Inflammatory macrophage (primary cell): ENCODE measurements around the gene RAP1GAP2.
"Not testable (repeated sequence)": the region's sequence is repeated elsewhere in the genome, so short reads cannot be mapped to it uniquely, and the experiment has no call there.

Source experiments
- DNase-seq, 2 donors: peaks; one replicate each; pipeline ENCODE4 v3.0.0-alpha.2; 2020 to 2022
- total RNA-seq, 18 experiments: gene quantifications; one replicate each; lab custom pipeline; 2026; ENCODE audit warnings: mixed read lengths in 6 of 18, inconsistent platforms in 2 of 18; lab: John Stamatoyannopoulos, UW

Gene RAP1GAP2
- 5.0 to 30.8 (median 20.1) reads per million in 18 experiments for total RNA-seq

DNA sequence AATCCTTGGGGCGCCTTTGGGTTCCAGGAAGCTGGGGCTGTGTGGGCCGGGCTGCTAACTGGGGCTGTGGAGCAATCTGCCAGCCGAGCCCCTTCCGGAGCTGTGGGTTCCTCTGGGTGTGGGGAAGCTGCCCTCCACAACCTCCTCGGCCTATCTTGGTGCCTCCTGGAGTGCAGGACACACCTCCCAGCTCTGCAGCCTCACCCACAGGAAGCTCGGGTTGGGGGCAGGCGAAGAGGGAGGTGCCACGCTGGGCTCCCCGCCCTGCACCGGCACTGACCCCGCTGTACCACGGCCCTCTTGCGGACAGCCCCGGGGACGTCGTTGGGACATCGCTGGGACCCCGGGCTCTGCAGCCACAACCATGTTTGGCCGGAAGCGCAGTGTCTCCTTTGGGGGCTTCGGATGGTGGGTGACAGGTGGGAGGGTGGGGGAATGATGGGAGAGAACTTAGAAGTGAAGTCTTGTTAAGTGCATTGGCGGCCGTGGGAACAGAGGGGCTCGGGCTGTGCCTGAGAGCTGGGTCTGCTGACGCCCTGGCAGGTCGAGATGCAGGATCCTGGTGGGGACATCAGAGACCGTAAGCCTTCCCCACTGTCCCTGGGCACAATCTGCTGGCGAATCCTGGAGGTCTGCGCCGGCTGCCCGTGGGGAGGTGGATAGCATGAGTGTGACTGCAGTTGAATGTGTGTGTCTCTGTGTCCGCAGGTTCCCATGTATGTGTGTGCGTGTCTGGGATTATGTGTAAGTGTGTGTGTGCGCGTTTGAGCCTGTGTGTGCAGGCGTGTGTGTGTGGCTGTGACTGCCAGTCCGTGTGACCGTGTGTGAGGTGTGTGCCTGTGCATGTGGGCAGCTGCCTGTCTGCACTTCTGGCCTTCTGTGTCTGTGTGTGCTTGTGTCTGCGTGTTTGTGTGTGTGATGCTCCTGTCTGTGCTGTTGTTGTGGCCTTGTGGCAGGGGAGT is at the start of gene RAP1GAP2:
RAP1GAP2 (plus strand) TSS at position 275 of the 962 bp plus-strand sequence; CDS start at position 365, 90 bp downstream.
- peak; percentile 97 to 98 for DNase-seq

DNA sequence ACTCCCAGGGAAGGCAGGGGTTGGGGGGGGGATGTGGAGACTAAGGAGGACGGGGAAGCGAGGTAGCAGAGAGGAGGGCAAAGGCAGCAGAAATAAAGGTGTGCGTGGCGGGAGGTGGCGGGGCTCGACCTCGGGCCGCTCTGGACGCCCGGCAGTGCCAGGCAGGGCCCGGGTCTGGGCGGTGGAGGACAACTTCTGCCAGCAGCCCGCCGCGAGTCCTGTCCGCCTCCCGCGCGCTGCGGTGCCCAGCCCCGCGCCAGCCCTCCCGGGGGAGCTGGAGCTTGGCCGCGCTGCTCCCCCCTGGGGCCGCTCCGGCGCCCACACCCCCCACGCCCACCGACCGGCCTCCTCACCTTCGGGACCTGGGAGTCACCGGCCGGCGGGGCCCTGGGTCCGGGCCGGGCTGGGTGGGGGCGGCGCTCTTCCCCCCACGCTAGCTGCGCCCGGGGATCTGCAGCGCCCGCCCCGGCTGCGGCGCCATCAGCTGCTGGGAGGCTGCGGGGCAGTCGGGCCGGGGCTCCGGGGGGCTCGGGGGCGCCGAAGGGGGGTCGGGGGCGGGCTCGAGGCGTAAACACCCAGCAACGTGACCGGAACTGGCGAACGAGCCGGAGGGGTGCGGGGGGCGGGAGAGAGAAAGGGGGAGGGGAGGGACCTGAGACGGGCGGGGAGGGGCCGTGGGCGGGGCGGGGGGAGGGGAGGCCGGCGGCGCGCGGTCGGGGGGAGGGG is 47.0 kb upstream of the RAP1GAP2 start, which contains the start of gene CCDC92B:
CCDC92B (minus strand) TSS at position 595 of the 726 bp plus-strand sequence. CDS start 14,507 bp downstream, outside the sequence.
- DNase-seq, result no peak

DNA sequence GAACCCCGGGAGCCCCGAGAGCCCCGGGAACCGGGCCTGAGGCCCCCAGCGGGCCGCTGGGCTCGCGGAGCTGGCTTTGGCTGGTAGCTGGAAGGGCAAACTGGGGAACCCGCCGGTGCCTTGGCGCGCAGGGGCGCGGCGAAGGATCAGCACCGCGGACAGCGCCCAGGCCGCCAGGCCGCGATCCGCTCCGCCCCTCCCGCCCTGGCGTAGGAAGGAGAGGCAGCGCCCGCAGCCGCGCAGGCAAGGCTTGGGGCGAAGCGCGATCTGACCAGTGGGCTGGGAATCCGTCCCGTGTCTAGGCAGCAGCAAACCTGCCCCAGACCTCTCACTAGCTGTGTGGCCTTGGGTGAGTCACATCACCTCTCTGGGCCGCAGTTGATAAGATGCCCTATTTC is 46.5 kb upstream of the RAP1GAP2 start:
- DNase-seq, result peak; percentile 77 to 84

DNA sequence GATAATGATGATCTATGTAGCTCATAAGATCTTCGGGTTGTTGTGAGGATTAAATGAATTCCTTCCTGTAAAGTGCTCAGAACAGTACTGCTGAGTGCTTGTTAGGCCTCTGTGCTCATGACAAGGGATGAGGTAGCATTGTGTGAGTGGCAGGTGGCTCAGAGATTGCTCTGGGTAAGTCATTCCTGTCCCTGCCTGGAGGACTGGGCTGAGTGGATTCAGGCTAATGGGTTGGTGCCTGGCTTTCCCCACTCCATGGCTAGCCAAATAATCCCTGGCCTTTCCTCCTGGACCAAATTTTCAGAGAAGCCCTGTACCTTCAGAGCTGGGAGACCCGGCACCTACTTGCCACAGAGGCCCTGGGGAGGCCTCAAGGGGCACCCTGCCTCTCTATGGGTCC is 45.5 kb upstream of the RAP1GAP2 start:
- no peak for DNase-seq

DNA sequence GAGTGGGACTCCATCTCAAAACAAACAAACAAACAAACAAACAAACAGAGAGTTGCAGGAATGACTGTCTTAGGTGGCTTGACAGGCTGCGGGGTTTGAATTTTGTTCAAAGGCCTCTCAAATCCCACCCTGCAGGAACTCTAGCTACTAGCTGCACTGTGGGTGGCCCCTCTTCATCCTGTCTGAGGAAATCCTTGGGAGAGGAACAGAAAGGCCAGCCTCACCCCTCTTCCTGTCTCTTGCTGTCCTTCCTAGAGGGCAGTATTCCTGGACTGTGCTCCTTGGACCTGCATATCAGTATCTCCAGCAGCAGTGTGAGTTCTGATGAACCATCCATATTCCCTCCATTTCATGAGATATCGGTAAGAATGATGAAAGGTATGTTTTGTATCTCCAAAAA is 44.7 kb upstream of the RAP1GAP2 start:
- DNase-seq, result no peak

DNA sequence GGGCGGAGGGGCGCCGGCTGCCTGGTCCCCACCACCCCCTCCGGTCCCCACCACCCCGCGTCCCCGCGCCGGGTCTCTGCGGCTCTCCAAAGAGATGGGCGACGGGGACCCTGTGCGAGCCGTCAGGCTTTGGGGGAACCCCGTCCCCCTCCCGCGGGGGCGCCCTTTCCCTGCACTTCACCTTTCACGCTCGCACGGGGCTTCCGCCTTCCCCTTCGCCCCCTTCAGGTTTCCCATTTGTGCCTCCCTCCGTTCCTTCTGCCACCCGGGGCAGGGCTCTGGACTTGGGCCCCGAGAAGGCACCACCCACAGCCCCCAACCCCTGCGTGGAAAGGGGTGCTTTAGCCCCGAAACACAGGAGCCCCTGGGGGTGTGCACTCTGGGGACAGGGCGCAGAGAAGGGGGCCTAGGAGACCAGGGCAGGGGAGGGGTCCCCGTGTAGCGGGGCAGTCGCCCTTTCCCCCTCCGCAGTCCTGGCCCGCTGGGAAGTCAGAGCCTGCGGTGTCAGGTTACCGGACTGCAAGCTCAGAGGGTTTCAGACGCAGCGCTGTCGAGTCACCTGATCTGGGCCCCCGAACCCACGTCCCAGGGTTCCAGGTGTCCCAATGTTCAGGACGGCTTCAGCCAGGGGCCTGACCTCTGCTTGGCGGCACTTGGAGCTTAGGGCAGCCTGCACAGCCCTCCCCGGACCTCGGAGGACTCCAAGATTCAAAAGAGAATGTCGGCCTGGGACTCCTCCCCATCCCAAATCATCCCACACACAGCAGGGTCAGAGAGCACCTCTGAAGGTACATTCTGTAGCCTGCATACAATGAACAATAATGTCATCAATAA is 40.1 kb upstream of the RAP1GAP2 start:
- DNase-seq, result no peak

DNA sequence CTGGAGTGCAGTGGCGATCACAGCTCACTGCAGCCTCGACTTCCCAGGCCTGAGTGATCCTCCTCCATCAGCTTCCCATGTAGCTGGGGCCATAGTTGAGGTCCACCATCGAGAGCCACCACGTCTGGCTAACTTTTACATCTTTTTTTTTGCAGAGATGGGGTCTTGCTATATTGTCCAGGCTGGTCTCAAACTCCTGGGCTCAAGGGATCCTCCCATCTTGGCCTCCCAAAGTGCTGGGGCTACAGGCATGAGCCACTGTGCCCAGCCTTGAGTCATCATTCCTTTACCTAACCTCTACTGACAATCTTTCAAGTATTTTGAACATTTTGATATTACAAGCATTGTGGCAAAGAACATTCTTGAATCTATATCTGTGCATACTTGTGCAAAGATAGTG is 37.4 kb upstream of the RAP1GAP2 start:
- no peak for DNase-seq

DNA sequence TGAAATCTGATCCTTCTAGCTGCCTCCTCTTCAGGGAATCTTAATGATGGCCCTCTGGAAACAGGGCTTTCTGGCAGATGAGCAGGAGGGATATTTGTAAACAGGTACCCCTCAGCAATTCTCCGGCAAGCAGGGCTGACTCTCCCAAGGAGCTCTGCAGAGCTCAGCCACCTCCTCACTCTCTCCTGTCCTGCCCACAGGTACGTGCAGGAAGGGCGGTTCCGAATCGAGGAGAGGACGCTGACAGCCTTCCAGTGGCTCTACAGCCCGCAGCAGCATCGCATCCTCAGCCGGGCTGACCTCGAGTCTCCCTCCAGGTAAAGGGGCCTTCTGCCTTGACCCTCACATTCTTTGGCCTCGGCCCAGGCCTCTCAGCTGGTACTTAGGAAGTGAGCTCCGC is 26.1 kb upstream of the RAP1GAP2 start:
- DNase-seq, result no peak

DNA sequence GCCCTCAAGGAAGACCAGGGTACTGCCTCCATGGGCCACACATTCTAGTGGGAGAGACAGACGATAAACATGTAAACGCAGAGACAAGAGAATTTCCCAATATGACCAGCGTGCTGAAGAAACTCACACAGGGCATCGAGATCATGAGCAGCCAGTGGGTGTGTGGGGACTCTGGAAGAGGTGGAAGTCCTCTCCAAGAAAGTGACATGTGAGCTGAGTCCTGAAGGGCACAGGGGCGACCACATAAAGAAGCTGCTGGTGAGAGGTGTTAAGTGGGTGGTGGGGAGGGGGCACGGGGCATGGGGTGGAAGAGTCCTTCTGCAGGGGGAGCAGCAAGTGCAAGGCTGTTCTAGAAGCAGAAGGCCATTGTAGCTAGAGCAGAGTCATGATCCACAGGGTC is 21.0 kb upstream of the RAP1GAP2 start:
- DNase-seq, result peak; percentile 60 to 87

DNA sequence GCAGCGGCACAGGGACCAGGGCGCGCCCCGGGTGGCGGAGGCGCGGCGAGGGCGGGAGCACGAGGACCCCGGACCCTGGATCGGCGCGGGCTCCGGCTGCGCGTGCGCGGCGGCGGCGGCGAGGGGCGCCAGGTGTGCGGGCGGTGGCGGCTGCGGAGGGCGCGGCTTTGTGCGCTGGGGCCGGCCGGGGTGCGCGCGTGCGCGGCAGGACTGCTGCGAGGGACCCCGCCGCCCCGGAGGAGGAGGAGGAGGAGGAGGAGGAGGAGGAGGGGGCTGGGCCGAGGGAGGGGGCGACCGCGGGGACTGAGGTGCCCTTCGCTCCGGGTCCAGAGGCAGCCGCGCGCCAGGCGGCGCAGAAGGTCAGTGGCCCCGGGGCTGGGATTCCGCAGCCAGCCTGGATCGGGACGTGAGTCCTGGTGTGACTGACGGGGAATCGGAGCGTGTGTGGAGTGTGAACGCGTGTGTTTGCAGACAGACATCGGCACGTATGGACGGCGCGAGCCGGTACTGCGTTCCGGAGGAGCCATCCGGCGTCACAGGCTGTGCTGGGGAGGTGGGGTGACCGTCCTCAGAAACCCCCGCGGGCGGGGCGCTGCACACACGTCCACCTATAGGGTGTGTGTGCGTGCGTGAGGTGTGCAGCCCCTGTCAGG is 19.5 kb upstream of the RAP1GAP2 start:
- DNase-seq, result no peak

DNA sequence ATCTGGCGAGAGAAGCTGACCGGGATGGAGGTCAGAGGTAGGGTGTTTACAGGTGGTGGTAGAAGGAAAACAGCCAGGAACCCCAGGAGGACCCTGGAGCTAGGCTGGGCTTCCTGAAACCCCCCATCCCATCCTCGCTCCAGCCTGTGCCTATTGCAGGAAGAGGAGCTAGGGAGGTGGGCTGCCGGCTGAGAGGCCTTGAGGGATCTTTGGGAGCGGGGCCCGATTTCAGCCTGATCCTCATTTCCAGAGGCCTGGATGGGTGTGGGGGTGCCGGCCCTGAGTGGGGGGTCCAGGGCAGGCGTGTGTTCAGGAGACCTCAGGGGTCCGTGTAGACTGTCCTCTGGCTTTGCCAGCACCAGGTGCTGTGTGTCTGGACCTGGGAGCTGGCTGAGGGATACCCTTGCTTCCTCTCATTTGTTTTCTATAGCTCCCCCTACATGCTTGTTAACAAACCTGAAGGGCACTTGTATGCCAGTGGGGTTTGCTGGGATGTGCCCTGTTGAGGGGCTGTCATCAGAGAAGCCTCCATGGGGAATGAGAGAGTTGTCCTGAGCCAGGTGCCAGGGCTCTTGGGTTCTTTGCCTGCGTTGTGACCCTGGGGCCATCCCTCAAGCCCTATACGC is 18.9 kb upstream of the RAP1GAP2 start:
- DNase-seq, result no peak

DNA sequence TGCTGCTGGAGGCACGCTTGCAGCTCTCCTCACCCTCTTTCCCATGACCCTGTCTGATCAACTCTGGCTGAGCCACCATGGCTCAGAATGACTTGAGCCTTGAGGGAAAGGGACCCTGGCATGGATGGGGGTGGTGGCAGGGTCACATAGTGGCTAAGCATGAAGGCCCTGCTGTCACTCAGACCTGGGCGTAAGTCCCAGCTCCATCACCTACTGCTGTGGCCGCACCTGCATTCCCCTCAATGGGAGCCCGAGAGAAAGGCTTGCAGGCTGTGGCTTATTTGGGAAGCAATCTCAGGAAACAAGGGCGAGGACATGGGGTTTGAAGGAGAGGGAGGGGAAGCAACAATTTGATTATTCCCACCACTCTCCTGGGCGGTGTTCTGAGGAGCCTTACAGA is 17.7 kb upstream of the RAP1GAP2 start:
- DNase-seq, result no peak

DNA sequence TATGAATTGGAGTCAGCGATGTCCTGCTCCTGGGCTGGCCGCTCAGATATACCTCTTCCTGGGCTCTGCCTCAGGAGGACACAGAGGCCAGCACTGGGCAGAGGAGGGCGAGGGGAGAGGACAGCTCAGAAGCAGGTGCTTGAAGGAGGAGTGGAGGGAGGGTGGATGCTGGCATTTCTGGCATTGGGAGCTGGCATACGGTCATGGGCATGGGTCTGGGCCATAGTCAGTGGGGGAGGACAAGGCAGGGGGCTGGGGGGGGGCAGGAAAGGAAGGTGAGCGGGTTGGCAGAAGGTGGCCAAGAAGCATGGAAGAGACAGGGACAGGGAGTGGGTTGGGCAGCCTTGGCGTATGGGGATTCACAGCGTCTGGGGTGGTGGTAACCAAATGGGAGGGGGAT is 16.7 kb upstream of the RAP1GAP2 start:
- no peak for DNase-seq

DNA sequence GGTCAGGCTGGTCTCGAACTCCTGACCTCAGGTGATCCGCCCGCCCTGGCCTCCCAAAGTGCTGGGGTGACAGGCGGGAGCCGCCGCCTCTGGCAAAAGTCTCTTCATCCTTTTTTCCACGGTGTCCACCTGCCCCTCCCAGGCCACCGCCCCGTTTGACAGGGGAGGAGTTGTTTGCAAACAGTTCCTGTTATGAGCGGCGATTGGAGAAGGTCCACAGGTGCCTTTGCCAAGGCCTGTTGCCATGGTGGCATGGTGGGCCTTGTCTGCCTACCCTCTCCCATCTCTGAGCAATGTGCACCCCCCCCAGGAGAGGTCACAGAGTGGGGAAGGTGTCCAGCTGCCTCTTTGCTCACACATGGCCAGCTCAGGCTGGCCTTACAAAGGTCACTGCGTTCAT is 16.0 kb upstream of the RAP1GAP2 start:
- DNase-seq, result no peak

DNA sequence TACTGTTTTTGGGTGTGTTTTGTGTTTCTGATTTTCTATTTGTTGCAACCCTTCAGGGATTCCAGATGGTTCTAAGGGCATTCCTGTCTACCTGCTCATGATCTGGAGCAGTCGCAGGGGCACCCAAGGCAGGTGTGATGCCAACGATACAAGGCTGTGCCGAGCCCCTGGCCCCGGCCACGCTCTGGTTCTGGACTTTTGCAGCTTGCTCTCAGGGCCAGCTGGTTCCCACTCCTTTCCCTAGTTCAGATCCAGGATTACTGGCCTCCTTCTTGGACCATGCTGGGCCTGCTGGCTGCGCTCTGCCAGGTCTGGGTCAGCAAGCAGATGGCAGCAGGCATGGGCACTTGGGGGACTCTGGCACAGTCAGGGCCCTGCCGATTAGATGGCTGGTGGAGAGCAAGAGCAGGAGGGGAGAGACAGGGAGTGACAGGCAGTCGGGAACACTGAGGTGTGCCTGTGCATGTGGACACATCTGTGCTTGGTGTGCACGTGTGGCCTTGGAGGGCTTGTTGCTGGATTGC is 15.2 kb upstream of the RAP1GAP2 start:
- DNase-seq, result no peak

DNA sequence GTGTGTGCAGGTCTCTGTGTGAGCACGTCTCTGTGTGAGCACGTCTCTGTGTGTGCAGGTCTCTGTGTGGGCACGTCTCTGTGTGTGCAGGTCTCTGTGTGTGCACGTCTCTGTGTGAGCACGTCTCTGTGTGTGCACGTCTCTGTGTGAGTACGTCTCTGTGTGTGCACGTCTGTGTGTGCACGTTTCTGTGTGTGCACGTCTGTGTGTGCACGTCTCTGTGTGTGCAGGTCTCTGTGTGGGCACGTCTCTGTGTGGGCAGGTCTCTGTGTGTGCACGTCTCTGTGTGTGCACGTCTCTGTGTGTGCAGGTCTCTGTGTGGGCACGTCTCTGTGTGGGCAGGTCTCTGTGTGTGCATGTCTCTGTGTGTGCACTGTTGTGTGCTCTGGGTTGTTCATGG is 14.6 kb upstream of the RAP1GAP2 start:
- not testable (repeated sequence) for DNase-seq

DNA sequence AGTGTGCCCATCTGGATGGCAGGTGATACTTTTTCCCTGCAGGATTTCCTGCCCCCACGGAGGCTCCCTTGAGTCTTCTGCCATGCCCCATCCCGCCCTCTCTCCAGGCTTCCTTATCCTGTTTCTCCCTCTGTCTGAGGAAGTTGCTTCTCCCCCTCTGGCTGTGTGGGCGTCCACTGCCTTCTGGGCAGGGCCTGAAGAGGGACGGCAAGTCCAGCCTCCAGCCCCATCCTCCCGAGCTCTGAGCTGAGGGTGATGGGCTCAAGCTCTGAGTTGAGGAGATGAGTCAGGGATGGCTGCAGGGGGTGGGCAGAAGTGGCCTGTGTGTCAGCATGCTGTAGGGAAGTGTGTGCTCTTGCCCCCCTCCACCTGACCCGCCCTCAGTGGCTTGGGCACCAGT is 14.2 kb upstream of the RAP1GAP2 start:
- peak; percentile 81 to 95 for DNase-seq

DNA sequence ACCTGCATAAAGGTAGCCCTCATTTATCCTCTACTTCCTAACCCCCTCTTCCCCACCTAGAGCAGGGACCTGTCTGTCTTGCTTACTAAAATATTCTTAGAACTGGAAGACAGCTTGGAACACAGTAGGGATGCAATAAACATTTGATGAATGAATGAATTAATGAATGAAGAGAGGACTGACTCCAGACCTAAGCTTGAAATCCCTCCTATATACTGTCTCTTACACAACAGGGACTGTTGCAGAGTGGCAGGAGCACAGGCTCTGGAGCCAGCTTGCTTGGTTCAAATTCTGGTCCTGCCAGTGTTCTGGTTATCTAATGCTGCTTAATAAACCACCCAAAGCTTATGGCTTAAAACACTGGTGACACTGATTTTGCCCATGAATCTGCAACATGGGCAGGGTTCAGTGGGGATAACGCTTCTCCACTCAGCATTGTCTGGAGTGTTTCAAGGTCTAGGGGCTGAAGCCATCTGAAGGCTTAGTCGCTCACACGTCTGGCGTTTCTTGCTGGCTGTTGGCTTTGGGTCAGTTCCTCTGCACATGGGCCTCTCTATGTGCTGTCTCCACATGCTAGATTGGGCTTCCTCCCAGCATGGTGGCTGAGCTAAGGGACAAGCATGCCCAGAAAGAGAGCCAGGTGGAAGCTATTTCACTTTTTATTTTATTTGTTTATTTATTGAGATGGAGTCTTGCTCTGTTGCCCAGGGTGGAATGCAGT is 12.8 kb upstream of the RAP1GAP2 start:
- no peak for DNase-seq

DNA sequence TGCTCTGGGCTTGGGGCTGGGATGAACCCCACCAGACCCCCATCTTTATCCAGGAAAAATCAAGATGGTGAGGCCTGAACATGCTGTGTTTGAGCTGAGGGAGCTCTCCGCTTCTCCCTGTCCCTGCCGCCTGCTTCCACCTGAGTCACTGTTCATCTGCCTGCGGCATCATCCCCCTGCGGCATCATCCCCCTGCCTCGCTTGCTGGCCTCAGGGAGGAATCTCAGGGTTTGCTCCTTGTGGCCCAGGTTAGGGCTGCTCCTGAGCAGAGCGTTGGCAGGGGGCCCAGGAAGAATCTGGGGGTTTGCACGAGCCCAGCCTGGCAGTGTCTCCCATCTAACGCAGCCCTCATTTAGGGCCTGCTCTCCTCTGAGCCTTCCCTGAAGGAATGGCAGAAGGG is 11.4 kb upstream of the RAP1GAP2 start:
- no peak for DNase-seq

DNA sequence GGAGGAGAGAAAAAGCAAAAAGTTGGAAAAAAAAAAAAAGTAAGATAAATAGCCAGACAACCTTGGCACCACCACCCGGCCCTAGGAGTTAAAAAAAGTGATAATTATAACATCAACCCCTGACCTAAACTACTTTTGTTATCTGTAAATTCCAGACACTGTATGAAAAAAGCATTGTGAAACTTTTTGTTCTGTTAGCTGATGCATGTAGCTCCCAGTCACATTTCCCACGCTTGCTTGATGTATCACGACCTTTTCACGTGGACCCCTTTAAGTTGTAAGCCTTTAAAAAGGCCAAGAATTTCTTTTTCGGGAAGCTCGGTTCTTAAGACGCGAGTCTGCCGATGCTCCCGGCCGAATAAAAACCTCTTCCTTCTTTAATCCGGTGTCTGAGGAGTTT is 10.9 kb upstream of the RAP1GAP2 start:
- not testable (repeated sequence) for DNase-seq
